GM12864 (cell line): ENCODE measurements around the gene TVP23A.
A peak's percentile ranks its signal among the peaks of the same experiment; 100 is the strongest.
"Not testable (repeated sequence)": the region's sequence is repeated elsewhere in the genome, so short reads cannot be mapped to it uniquely, and the experiment has no call there.

Experiments
- DNase-seq: peaks from one replicate; pipeline ENCODE4 v3.0.0-alpha.2; 2011; ENCODE audit warnings: low read depth
- H3K4me3 ChIP-seq: 2 replicates; pipeline ENCODE4 v1.5.1; 2011; ENCODE audit warnings: mild to moderate bottlenecking, low read depth, low read length, control low read depth
- TF ChIP-seq, protein P1 (sequence below): IDR thresholded peaks from 2 replicates; pipeline ENCODE4 v1.5.1; 2011; ENCODE audit warnings: low read depth, mild to moderate bottlenecking, moderate library complexity, low read length, control low read depth, inconsistent platforms; ENCODE audit errors: missing control alignments

Gene TVP23A

DNA sequence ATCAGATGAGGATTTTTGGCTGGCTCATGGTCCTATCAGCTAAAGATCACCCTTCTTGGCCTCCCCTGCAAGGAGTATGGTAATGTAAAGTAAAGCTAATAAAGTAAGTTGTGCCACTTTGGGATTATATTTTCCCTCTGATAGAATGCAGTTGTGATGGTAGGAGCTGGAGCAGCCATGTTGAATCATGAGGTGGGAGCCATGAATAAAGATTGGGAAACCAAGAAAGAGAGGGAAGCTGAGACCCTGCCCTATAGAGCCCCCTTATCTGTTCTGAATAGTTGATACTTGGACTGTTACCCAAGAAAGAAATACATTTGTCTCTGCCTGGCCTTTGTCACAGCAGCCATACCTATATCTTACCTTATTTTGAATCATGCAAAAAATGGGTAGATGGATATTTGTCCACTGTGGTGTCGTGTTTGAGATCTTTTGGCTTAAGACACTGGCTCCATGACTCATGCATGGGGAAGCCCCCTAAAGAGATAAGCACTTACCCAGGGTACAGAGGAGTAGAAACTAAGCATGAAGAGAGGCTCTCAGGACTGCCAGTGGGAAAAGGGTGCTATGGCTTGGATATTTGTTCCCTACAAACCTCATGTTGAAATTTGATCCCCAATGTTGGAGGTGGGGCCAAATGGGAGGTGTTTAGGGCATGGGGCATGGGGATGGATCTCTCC is 17.7 kb upstream of the TVP23A start:
- no peak overlapping the region for H3K4me3 ChIP-seq
- DNase-seq: no peak
- TF ChIP-seq, protein P1, sequence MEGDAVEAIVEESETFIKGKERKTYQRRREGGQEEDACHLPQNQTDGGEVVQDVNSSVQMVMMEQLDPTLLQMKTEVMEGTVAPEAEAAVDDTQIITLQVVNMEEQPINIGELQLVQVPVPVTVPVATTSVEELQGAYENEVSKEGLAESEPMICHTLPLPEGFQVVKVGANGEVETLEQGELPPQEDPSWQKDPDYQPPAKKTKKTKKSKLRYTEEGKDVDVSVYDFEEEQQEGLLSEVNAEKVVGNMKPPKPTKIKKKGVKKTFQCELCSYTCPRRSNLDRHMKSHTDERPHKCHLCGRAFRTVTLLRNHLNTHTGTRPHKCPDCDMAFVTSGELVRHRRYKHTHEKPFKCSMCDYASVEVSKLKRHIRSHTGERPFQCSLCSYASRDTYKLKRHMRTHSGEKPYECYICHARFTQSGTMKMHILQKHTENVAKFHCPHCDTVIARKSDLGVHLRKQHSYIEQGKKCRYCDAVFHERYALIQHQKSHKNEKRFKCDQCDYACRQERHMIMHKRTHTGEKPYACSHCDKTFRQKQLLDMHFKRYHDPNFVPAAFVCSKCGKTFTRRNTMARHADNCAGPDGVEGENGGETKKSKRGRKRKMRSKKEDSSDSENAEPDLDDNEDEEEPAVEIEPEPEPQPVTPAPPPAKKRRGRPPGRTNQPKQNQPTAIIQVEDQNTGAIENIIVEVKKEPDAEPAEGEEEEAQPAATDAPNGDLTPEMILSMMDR: no peak

DNA sequence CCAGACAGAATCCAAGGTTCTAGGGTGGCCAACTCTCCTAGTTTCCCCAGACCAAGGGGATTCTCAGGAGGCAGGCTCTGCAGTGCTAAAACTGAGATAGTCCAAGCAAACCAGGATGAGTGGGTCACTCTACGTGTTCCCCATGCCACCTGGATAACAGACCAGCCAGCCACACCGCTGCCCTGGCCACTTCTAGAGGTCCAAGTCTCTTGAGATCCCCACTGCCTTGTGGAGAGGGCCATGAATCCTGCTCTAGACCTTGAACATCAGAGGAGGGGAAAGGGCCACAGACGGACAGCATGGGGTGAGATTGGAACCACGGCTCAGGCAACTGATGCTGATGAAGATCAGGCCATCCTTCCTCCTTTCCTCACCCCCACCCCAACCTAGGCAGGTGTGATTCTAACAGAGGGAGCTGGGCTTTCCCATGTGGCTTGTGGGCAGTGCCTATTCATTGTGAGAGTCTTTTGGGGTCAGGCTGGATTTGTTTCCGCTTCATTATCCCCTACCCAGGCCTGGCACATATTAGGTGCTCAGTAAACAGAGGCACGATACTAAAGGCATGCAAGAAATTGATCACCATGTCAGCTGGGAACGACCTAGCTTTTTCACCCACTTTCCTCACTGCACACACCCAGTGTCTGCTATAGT is 16.8 kb upstream of the TVP23A start:
- peak; percentile 65 for DNase-seq
- no peak overlapping the region for H3K4me3 ChIP-seq
- TF ChIP-seq, protein P1: no peak

DNA sequence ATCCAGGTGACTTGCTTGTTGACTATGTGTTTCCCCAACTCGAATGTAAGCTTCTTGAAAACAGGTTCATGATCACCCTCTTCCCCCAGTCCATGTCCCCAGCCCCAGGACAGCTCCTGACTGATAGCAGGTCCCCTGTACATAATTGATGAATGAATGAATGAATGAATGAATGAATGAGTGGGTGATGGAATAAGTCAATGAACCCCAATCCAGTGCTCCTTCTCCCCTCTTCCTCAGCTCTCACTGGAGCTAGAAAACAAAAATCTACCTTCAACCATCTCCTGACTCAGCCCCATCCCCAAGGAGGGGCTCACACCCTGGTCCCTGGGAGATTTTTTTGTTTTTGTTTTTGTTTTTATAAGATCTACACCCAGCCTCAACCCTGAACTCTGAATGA is 16.2 kb upstream of the TVP23A start:
- H3K4me3 ChIP-seq: no peak overlapping the region
- TF ChIP-seq, protein P1: no peak
- DNase-seq: no peak

DNA sequence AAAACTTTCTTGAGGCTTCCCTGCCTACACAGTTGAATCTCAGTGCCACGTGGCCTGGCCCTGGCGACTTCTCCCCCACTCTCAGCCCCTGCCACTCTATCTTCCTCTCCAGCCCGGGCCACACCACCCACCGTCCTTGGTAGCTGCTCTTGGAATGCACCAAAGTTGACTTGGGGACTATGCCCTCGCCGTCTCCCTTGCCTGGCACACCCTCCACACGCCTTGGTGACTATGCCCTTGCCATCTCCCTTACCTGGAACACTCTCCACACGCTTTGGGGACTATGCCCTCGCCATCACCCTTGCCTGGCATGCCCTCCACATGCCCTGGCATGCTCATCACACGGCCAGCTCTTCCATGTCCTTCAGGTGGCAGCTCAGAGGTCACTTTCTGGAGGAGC is 15.5 kb upstream of the TVP23A start:
- TF ChIP-seq, protein P1: no peak
- no peak overlapping the region for H3K4me3 ChIP-seq
- DNase-seq: no peak

DNA sequence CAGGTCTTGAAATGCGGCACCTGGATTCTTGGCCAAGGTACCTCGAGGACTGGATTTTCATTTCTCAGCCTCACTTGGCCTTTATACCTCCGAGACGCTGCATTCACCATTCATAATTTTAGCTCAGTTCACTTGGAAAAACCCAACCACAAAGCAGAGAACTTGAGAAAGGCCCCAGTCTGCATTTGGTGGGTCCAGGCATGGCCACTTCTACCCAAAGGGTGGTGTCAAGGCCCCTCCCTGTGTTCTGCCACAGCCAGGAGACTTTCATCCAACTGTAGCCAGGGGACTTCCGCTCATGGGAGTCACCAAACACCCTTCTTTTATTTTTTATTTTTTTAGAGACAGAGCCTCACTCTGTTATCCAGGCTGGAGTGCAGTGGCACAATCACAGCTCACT is 14.7 kb upstream of the TVP23A start:
- TF ChIP-seq, protein P1: no peak
- H3K4me3 ChIP-seq: no peak overlapping the region
- DNase-seq: no peak

DNA sequence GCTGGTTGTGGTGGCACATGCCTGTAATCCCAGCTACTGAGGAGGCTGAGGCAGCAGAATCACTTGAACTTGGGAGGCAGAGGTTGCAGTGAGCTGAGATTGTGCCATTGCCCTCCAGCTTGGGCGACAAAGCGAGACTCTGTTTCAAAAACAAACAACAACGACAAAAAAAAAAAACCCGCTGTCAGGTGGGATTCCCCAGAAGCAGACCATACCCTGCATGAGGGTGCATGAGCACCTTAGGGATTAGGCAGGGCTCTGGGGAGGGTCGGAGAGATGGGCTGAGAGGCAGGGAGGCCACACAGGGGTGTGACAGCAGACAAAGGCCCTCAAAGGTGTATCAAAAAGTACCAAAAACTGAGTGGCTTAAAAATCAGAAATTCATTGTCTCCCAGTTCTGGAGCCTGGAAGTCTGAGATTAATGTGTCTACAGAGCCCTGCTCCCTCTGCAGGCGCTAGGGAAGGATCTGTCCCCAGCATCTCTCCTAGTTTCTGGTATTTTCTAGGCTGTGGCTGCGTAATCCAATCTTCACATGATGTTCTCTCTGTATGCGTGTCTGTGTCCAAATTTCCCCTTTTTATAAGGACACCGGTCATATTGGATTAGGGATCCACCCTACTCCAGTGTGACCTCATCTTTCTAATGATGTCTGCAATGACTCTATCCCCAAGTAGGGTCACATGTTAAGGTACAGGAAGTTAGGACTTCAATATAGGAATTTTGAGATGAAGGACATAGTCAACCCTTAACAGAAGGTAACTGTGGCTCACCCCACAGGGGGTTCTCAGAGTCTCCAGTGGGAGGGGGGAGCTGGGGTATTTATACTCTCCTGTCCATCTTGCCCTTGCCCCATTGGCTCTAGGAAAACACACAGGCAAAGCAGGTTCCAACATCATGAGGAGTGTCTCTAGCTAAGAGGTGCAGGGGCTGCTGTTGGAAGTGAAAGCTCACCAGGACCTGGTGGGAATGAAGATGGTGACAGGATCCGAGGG is 13.6 kb upstream of the TVP23A start:
- TF ChIP-seq, protein P1: no peak
- H3K4me3 ChIP-seq: no peak overlapping the region
- no peak for DNase-seq

DNA sequence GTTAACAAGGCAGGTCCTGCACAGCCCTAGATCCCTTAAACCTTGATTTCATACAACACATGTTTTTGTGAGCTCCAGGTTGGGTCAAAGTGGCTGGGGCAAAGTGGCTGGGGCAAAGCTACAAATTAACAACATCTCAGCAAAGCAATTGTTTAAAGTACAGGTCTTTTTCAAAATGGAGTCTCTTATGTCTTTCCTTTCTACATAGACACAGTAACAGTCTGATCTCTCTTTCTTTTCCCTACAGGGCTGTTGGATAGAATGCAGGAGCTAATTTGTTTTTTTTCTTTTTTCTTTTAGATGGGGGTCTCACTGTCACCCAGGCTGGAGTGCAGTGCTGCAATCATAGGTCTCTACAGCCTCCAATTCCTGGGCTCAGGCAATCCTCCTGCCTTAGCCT is 11.6 kb upstream of the TVP23A start:
- H3K4me3 ChIP-seq, DNase-seq: not testable (repeated sequence)

DNA sequence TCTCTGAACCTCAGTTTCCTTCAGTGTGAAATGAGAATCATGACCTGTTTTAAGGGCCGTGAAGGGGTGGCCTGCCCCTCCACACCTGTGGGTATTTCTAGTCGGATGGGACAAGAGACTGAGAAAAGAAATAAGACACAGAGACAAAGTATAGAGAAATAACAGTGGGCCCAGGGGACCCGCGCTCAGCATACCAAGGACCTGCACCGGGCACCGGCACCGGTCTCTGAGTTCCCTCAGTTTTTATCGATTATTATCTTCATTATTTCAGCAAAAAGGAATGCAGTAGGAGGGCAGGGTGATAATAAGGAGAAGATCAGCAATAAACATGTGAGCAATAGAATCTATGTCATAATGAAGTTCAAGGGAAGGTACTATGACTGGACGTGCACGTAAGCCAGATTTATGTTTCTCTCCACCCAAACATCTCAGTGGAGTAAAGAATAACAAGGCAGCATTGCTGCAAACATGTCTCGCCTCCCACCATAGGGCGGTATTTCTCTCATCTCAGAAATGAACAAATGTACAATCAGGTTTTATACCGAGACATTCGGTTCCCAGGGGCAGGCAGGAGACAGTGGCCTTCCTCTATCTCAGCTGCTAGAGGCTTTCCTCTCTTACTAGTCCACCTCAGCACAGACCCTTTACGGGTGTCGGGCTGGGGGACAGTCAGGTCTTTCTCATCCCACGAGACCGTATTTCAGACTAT is 10.9 kb upstream of the TVP23A start:
- DNase-seq, H3K4me3 ChIP-seq: not testable (repeated sequence)
